Mesenchymal stem cell (in vitro differentiated cells and primary cell): Measurements from ENCODE around the gene NEMP2.
"Not testable (repeated sequence)": the region's sequence is repeated elsewhere in the genome, so short reads cannot be mapped to it uniquely, and the experiment has no call there.

Experiments
- DNase-seq: peaks from one replicate; pipeline ENCODE4 v3.0.0-alpha.2; 2013
- H2AFZ ChIP-seq: one replicate; pipeline ENCODE4 v1.6.1; 2013; ENCODE audit warnings: low read depth, mild to moderate bottlenecking, control low read depth, inconsistent platforms, low read length, moderate library complexity
- H2AK5ac ChIP-seq: 2 replicates; pipeline ENCODE4 v1.6.1; 2013; ENCODE audit warnings: low read length, moderate library complexity, mild to moderate bottlenecking, inconsistent platforms; ENCODE audit not compliant: severe bottlenecking
- H2BK120ac ChIP-seq: one replicate; pipeline ENCODE4 v1.6.1; 2013; ENCODE audit warnings: low read depth, mild to moderate bottlenecking, inconsistent platforms, low read length, moderate library complexity
- H2BK12ac ChIP-seq, 2 experiments: one replicate each; pipeline ENCODE4 v1.6.1; 2013; ENCODE audit warnings: inconsistent platforms in 2 of 2, low read length in 2 of 2, mild to moderate bottlenecking in 2 of 2, moderate library complexity in 2 of 2, control low read depth in 1 of 2
- H2BK15ac ChIP-seq: one replicate; pipeline ENCODE4 v1.6.1; 2013; ENCODE audit warnings: mild to moderate bottlenecking, low read depth, inconsistent platforms; ENCODE audit not compliant: poor library complexity, severe bottlenecking
- H2BK5ac ChIP-seq: 2 replicates; pipeline ENCODE4 v1.6.1; 2013; ENCODE audit warnings: low read depth, mild to moderate bottlenecking, low read length, control low read depth, inconsistent platforms; ENCODE audit not compliant: poor library complexity, severe bottlenecking
- H3K14ac ChIP-seq, 2 experiments: one replicate each; pipeline ENCODE4 v1.6.1; 2013; ENCODE audit warnings: inconsistent platforms in 2 of 2, low read length in 2 of 2, control low read depth in 1 of 2, mild to moderate bottlenecking in 1 of 2, moderate library complexity in 1 of 2
- H3K18ac ChIP-seq, 2 experiments: one replicate each; pipeline ENCODE4 v1.6.1; 2013; ENCODE audit warnings: inconsistent platforms in 2 of 2, low read length in 2 of 2, control low read depth in 1 of 2, low read depth in 1 of 2, mild to moderate bottlenecking in 1 of 2
- H3K23ac ChIP-seq, 2 experiments: one replicate each; pipeline ENCODE4 v1.6.1; 2013; ENCODE audit warnings: inconsistent platforms in 2 of 2, low read length in 2 of 2, mild to moderate bottlenecking in 2 of 2, moderate library complexity in 2 of 2, control low read depth in 1 of 2
- H3K27ac ChIP-seq: 2 replicates; pipeline ENCODE4 v1.5.1; 2013; ENCODE audit warnings: mild to moderate bottlenecking, moderate library complexity, low read length, control low read depth, inconsistent platforms; ENCODE audit not compliant: poor library complexity, severe bottlenecking
- H3K27me3 ChIP-seq, 2 experiments: 2 replicates each; pipeline versions ENCODE4 v1.6.1 to v1.7.0; 2013; ENCODE audit warnings: low read length in 2 of 2, mild to moderate bottlenecking in 2 of 2, moderate library complexity in 2 of 2, control low read depth in 1 of 2, inconsistent platforms in 1 of 2; ENCODE audit not compliant: control insufficient read depth in 1 of 2, insufficient read depth in 1 of 2
- H3K36me3 ChIP-seq, 2 experiments: 2 replicates each; pipeline versions ENCODE4 v1.6.1 to v1.7.0; 2013; ENCODE audit warnings: low read length in 2 of 2, control low read depth in 1 of 2, inconsistent platforms in 1 of 2, low read depth in 1 of 2, mild to moderate bottlenecking in 1 of 2; ENCODE audit not compliant: insufficient read depth in 2 of 2, control insufficient read depth in 1 of 2
- H3K4ac ChIP-seq, 2 experiments: one replicate each; pipeline ENCODE4 v1.6.1; 2013; ENCODE audit warnings: inconsistent platforms in 2 of 2, low read length in 2 of 2, mild to moderate bottlenecking in 2 of 2, moderate library complexity in 2 of 2, control low read depth in 1 of 2, low read depth in 1 of 2
- H3K4me1 ChIP-seq: 2 replicates; pipeline ENCODE4 v1.6.1; 2013; ENCODE audit warnings: low read depth, low read length, control low read depth; ENCODE audit not compliant: control insufficient read depth, insufficient read depth
- H3K4me2 ChIP-seq: 2 replicates; pipeline ENCODE4 v1.6.1; 2013; ENCODE audit warnings: low read length, mild to moderate bottlenecking, inconsistent platforms; ENCODE audit not compliant: poor library complexity, severe bottlenecking
- H3K4me3 ChIP-seq, 2 experiments: 2 replicates each; pipeline versions ENCODE4 v1.5.1 to v1.7.0; 2013; ENCODE audit warnings: low read length in 2 of 2, mild to moderate bottlenecking in 2 of 2, control low read depth in 1 of 2, low read depth in 1 of 2; ENCODE audit not compliant: insufficient read depth in 1 of 2
- H3K79me1 ChIP-seq: replicated peaks from 2 replicates; pipeline ENCODE4 v1.6.1; 2013; ENCODE audit warnings: mild to moderate bottlenecking, control low read depth, low read length, inconsistent platforms; ENCODE audit not compliant: poor library complexity, severe bottlenecking
- H3K9ac ChIP-seq: 2 replicates; pipeline ENCODE4 v1.7.0; 2013; ENCODE audit warnings: mild to moderate bottlenecking, low read length, moderate library complexity
- H3K9me3 ChIP-seq: 2 replicates; pipeline ENCODE4 v1.7.0; 2013; ENCODE audit warnings: mild to moderate bottlenecking, low read length; ENCODE audit not compliant: control insufficient read depth
- H4K8ac ChIP-seq: one replicate; pipeline ENCODE4 v1.6.1; 2013; ENCODE audit warnings: inconsistent platforms, mild to moderate bottlenecking, low read length, moderate library complexity
- H4K91ac ChIP-seq: one replicate; pipeline ENCODE4 v1.6.1; 2013; ENCODE audit warnings: mild to moderate bottlenecking, low read length, inconsistent platforms
- WGBS: methylation state at CpG from one replicate; pipeline ENCODE4 v1.1.7; 2013; ENCODE audit warnings: mixed read lengths; 5-methylcytosine and 5-hydroxymethylcytosine counted together

Gene NEMP2

GRCh38 chr2:190497428-190497827 lies 37.1 kb downstream of the NEMP2 start:
- Histone ChIP-seq H3K23ac (no peak overlapping the region), H4K91ac (no peak overlapping the region), H3K27ac (no peak overlapping the region), H3K18ac (no peak overlapping the region), H3K4me2 (no peak overlapping the region), H3K4me3 (no peak overlapping the region), H3K79me1 (no peaks in the 10 kb centered on the region), H3K9ac (no peak overlapping the region), H2BK5ac (no peak overlapping the region), H4K8ac (no peak overlapping the region), H2BK15ac (no peak overlapping the region), H3K14ac (no peak overlapping the region), H2BK12ac (no peak overlapping the region), H3K4me1 (peaks cover 3% of the 10 kb centered on the region), H3K4ac (no peak overlapping the region), H2AFZ (no peak overlapping the region), H3K9me3 (peaks cover 5% of the 10 kb centered on the region), H2BK120ac (no peak overlapping the region), H3K36me3 (peaks cover 3 to 13% of the 10 kb centered on the region in 2 experiments), H3K27me3 (no peaks in the 10 kb centered on the region), H2AK5ac (no peak overlapping the region)
- DNase-seq, result no peak
- whole genome bisulfite sequencing, result 90% methylated on average over 4 of the region's 4 CpGs

GRCh38 chr2:190494600-190495227 lies 39.8 kb downstream of the NEMP2 start:
- not testable (repeated sequence) for H3K79me1 ChIP-seq, H3K4me1 ChIP-seq, H3K27me3 ChIP-seq, H2AK5ac ChIP-seq, H2BK15ac ChIP-seq, H3K4ac ChIP-seq, H2AFZ ChIP-seq, H2BK5ac ChIP-seq, H3K4me3 ChIP-seq, H2BK12ac ChIP-seq, H3K9ac ChIP-seq, H3K4me2 ChIP-seq, DNase-seq, H4K8ac ChIP-seq, H4K91ac ChIP-seq, H3K18ac ChIP-seq, H3K9me3 ChIP-seq, H3K27ac ChIP-seq, H3K23ac ChIP-seq, H3K14ac ChIP-seq, H2BK120ac ChIP-seq
- peaks cover 5 to 23% of the 10 kb centered on the region in 2 experiments for H3K36me3 ChIP-seq
- whole genome bisulfite sequencing, result 94% methylated on average over 2 of the region's 3 CpGs

GRCh38 chr2:190493095-190493494 lies 41.4 kb downstream of the NEMP2 start:
- H3K18ac ChIP-seq, result no peak overlapping the region
- 42% methylated on average over 1 of the region's 2 CpGs for WGBS

GRCh38 chr2:190490502-190490901 lies 44.0 kb downstream of the NEMP2 start:
- Histone ChIP-seq H2BK120ac (no peak overlapping the region), H3K23ac (no peak overlapping the region), H3K79me1 (no peaks in the 10 kb centered on the region), H2BK15ac (no peak overlapping the region), H2AFZ (no peak overlapping the region), H3K4me1 (peaks cover 4% of the 10 kb centered on the region), H3K36me3 (peaks cover 5 to 24% of the 10 kb centered on the region in 2 experiments), H4K8ac (no peak overlapping the region), H4K91ac (no peak overlapping the region), H3K14ac (no peak overlapping the region), H2BK5ac (no peak overlapping the region), H2AK5ac (no peak overlapping the region), H2BK12ac (no peak overlapping the region), H3K4me3 (no peak overlapping the region), H3K27me3 (no peaks in the 10 kb centered on the region), H3K4me2 (no peak overlapping the region), H3K18ac (no peak overlapping the region), H3K27ac (no peak overlapping the region), H3K9ac (no peak overlapping the region), H3K4ac (no peak overlapping the region), H3K9me3 (peaks cover 5% of the 10 kb centered on the region)
- DNase-seq, result no peak
- WGBS, result 100% methylated on average over 1 of the region's 3 CpGs

More at GRCh38 chr2:190493095-190493494, 41.4 kb downstream of the NEMP2 start:
- Histone ChIP-seq H3K79me1 (no peaks in the 10 kb centered on the region), H3K27me3 (no peaks in the 10 kb centered on the region), H4K8ac (no peak overlapping the region), H3K4me2 (no peak overlapping the region), H3K9me3 (peaks cover 5% of the 10 kb centered on the region), H3K4me3 (no peak overlapping the region), H2AFZ (no peak overlapping the region), H3K4ac (no peak overlapping the region), H3K9ac (no peak overlapping the region), H3K23ac (no peak overlapping the region), H4K91ac (no peak overlapping the region), H3K14ac (no peak overlapping the region), H3K4me1 (peaks cover 4% of the 10 kb centered on the region), H2BK120ac (no peak overlapping the region), H3K36me3 (peaks cover 5 to 29% of the 10 kb centered on the region in 2 experiments), H2BK12ac (no peak overlapping the region), H3K27ac (no peak overlapping the region), H2BK15ac (no peak overlapping the region), H2BK5ac (no peak overlapping the region), H2AK5ac (no peak overlapping the region)
- no peak for DNase-seq
